Measurements from ENCODE around the gene PPT2.
A peak's percentile ranks its signal among the peaks of the same experiment; 100 is the strongest.

The PPT2 gene

DNA sequence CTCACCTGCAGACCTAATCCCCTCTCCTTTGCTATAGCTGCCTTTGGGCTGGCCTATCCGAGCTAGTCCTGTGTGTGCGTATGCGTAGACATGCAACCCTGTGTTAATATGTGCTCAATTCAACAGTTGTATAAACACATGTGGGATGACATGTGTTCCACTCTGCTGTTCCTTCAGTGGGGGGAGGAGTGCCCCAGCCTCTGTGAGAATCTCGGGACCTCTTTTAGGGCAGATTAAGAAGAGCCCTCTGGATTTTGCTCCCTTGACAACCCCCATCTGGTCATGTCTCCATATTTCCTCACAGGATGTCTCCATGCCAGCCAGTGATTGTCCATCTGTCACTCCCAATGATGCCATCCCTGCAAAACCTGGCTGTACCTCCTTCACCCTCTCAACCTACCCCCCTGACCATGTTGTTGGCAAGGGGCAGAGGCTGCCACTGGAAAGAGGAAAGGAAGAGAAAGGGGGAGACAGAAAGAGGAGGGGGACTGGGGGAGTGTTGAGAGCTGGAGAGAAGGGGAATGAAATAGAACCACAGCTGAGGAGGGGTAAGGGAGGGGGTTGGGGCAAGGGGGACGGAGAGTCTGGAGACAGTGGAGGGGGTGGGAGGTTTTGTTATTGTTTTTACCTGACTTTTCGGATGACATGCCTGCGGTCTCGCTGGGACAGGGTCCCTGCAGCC is 2.6 kb upstream of the PPT2 start:
- no peak for DNase-seq (ENCODE audit: extremely low read depth, insufficient read length)
- Histone ChIP-seq H3K27me3 (replicated peaks; ENCODE audit: control insufficient read depth, insufficient read depth, low read length) (peaks cover 1% of the 10 kb centered on the region), H3K36me3 (ENCODE audit: control insufficient read depth, insufficient read depth, low read length) (no peaks in the 10 kb centered on the region), H3K4me3 (replicated peaks; ENCODE audit: low read depth, low read length) (no peak overlapping the region)
- TF ChIP-seq, protein P1, sequence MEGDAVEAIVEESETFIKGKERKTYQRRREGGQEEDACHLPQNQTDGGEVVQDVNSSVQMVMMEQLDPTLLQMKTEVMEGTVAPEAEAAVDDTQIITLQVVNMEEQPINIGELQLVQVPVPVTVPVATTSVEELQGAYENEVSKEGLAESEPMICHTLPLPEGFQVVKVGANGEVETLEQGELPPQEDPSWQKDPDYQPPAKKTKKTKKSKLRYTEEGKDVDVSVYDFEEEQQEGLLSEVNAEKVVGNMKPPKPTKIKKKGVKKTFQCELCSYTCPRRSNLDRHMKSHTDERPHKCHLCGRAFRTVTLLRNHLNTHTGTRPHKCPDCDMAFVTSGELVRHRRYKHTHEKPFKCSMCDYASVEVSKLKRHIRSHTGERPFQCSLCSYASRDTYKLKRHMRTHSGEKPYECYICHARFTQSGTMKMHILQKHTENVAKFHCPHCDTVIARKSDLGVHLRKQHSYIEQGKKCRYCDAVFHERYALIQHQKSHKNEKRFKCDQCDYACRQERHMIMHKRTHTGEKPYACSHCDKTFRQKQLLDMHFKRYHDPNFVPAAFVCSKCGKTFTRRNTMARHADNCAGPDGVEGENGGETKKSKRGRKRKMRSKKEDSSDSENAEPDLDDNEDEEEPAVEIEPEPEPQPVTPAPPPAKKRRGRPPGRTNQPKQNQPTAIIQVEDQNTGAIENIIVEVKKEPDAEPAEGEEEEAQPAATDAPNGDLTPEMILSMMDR (IDR thresholded peaks at IDR 0.05; ENCODE audit: insufficient read depth, low read length, poor library complexity, severe bottlenecking): no peak

DNA sequence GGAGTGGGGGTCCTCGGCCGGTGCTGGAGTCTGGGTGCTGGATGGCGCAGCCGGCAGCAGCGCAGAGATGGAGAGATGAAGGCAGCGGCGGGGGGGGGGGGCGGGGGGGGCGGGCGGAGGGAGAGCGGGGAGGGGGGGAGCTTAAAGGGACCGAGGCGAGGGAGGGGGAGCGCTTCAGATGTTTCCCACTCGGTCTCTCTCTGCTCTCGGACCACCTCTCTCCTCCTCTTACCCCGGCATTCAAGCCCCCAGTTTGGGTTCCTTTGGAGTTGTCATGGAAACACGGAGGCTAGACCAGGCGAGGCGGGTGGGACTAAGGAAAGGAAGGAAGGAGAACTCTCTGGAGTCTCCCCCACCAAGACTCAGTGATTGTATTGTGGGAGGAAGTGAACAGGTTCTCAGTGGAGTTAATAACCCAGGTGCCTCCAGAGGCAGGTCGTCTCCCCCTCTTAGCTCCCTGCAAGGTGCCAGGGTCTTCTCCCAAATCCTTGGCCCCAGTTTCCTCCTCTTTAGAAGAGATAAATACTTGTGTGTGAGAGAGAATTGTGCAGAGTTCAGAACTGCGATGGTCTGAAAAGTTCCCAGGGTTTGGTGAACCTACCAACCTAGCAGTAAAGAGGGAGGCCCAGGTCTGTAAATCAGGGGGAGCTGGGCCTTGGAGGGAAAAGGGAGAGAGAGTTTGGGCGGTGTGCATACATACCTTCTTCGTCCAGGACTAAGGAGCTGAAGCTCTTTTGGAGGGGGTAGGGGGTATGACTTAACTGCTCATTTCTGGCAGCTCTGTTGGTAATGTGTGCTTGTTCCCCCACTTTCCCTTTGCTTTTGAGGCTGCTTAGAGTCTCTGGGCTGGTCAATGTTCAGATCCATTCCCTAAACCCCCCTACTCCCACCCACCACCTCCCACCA is 1.8 kb upstream of the PPT2 start, which contains the start of gene PRRT1:
Gene PRRT1, minus strand, starts transcription at position 77 of the 906 bp plus-strand sequence. CDS start 112 bp downstream, outside the sequence.
- H3K36me3 ChIP-seq (ENCODE audit: control insufficient read depth, insufficient read depth, low read length): no peaks in the 10 kb centered on the region
- DNase-seq (ENCODE audit: extremely low read depth, insufficient read length): no peak
- peaks cover 1% of the 10 kb centered on the region for H3K27me3 ChIP-seq (replicated peaks; ENCODE audit: control insufficient read depth, insufficient read depth, low read length)
- TF ChIP-seq, protein P1 (IDR thresholded peaks at IDR 0.05; ENCODE audit: insufficient read depth, low read length, poor library complexity, severe bottlenecking): no peak
- H3K4me3 ChIP-seq (replicated peaks; ENCODE audit: low read depth, low read length): no peak within 1 kb of the TSS

DNA sequence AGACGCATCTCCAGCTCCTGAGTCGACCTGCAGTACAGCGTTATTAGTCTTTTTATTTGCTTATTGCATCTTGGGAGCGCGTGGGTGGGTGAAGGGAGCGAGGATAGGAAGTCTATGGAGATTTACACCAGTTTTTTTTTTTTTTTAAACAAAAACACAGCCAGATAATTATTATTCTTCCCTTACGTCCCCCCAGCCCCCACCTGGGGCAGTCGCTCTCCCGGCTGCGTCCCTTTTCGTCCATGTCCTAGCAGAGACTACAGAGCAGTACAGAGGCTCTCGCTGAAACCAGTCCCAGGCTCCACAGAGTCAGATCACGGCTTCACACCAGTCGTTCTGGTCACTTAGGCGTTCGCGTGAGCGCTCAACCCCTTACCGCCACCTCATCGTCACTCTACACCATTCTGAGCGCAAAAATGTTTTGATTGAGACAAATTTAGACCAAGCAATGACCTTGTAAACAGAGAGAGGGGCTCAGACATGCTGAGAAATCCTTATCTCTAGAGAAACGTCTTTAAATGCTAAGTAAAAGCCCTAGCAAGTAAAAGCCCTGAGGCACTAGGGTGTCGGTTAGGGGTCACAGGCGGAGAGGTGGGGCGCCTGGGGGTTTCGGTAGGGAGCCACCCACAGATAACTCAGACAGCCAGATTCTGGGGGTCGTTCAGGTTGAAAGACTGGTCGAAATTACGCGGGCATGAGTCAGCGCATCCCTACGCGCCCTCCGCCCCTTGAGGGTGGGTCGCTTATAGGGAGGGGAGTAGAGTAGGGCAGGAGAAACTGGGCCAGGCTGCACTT is 975 bp upstream of the PPT2 start:
- Histone ChIP-seq H3K4me3 (replicated peaks; ENCODE audit: low read depth, low read length) (no peak overlapping the region), H3K36me3 (ENCODE audit: control insufficient read depth, insufficient read depth, low read length) (no peaks in the 10 kb centered on the region), H3K27me3 (replicated peaks; ENCODE audit: control insufficient read depth, insufficient read depth, low read length) (peaks cover 1% of the 10 kb centered on the region)
- no peak for DNase-seq (ENCODE audit: extremely low read depth, insufficient read length)
- TF ChIP-seq, protein P1 (IDR thresholded peaks at IDR 0.05; ENCODE audit: insufficient read depth, low read length, poor library complexity, severe bottlenecking): no peak

DNA sequence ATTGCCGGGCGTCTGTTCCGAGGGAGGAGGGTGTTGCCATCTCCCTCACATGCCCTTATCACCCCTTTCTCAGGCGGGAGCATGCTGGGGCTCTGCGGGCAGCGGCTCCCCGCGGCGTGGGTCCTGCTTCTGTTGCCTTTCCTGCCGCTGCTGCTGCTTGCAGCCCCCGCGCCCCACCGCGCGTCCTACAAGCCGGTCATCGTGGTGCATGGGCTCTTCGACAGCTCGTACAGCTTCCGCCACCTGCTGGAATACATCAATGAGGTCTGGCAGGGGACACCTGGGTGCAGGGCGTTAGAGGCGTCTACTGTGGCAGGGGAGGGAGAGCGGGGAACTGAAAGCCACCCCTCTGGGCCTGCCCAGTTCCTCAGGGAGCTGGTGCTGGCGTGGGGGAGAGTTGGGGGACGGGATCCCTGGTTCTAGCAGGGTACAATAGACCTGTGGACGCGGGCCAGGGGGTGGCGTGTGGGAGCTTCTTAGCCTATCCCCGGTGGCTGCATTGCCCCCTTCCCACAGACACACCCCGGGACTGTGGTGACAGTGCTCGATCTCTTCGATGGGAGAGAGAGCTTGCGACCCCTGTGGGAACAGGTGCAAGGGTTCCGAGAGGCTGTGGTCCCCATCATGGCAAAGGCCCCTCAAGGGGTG is 697 bp downstream of the PPT2 start:
- peak overlapping the region; percentile 60 for H3K4me3 ChIP-seq (replicated peaks; ENCODE audit: low read depth, low read length)
- TF ChIP-seq, protein P1 (IDR thresholded peaks at IDR 0.05; ENCODE audit: insufficient read depth, low read length, poor library complexity, severe bottlenecking): peak; percentile 60

DNA sequence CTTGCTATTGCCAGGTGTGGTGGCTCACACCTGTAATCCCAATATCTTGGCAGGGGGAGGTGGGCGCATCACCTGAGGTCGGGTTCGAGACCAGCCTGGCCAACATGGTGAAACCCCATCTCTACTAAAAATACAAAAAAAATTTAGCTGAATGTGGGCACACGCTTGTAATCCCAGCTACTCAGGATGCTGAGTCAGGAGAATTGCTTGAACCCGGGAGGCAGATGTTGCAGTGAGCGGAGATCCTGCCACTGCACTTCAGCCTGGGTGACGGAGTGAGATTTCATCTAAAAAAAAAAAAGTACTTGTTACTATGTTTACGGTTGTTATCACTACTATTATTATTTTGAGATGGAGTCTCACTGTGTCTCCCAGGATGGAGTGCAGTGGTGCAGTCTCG is 3.0 kb downstream of the PPT2 start:
- Histone ChIP-seq H3K4me3 (replicated peaks; ENCODE audit: low read depth, low read length) (no peak overlapping the region), H3K27me3 (replicated peaks; ENCODE audit: control insufficient read depth, insufficient read depth, low read length) (no peaks in the 10 kb centered on the region; the same call in none of the 2 replicates), H3K36me3 (ENCODE audit: control insufficient read depth, insufficient read depth, low read length) (no peaks in the 10 kb centered on the region)
- DNase-seq (ENCODE audit: extremely low read depth, insufficient read length): no peak
- TF ChIP-seq, protein P1 (IDR thresholded peaks at IDR 0.05; ENCODE audit: insufficient read depth, low read length, poor library complexity, severe bottlenecking): no peak

More for the DNA sequence above, 697 bp downstream of the PPT2 start:
- Histone ChIP-seq H3K27me3 (replicated peaks; ENCODE audit: control insufficient read depth, insufficient read depth, low read length) (peaks cover 1% of the 10 kb centered on the region), H3K36me3 (ENCODE audit: control insufficient read depth, insufficient read depth, low read length) (no peaks in the 10 kb centered on the region)
- DNase-seq (ENCODE audit: extremely low read depth, insufficient read length): no peak
